CD14-positive monocyte (primary cell): ENCODE measurements around the gene NR6A1. TPM values are rescaled to one million over a fixed set of nuclear protein-coding genes. Genes with fewer than 3 reads are reported as not detected.
A peak's percentile ranks its signal among the peaks of the same experiment; 100 is the strongest.

Experiments used
- DNase-seq, 3 donors: peaks; one replicate each; pipeline ENCODE4 v3.0.0-alpha.2; 2011 to 2022
- H2AFZ ChIP-seq: 2 replicates; pipeline ENCODE4 v1.6.0; 2012; ENCODE audit warnings: mild to moderate bottlenecking, low read depth, low read length, inconsistent platforms; ENCODE audit not compliant: insufficient read depth, poor library complexity, severe bottlenecking
- H3K27ac ChIP-seq, 2 donors: 1 replicate in 1 of 2; 2 replicates in 1 of 2; pipeline ENCODE4 v1.5.1; 2012 to 2013; ENCODE audit warnings: low read length in 2 of 2, control low read depth in 1 of 2, inconsistent platforms in 1 of 2, low read depth in 1 of 2, mild to moderate bottlenecking in 1 of 2
- H3K27me3 ChIP-seq, 2 donors: one replicate each; pipeline versions ENCODE4 v1.6.0 to v1.6.1; 2011 to 2013; ENCODE audit warnings: low read length in 2 of 2; ENCODE audit not compliant: control insufficient read depth in 2 of 2, insufficient read depth in 2 of 2
- H3K36me3 ChIP-seq, 2 donors: replicated peaks in 1 of 2; 1 replicate in 1 of 2; 2 replicates in 1 of 2; pipeline versions ENCODE4 v1.5.1 to v1.6.1; 2012 to 2013; ENCODE audit warnings: low read length in 2 of 2, control low read depth in 1 of 2, inconsistent platforms in 1 of 2, mild to moderate bottlenecking in 1 of 2; ENCODE audit not compliant: insufficient read depth in 2 of 2, control insufficient read depth in 1 of 2
- H3K4me1 ChIP-seq, 2 donors: 1 replicate in 1 of 2; 2 replicates in 1 of 2; pipeline versions ENCODE4 v1.5.1 to v1.6.1; 2012 to 2013; ENCODE audit warnings: low read length in 2 of 2, control low read depth in 1 of 2, inconsistent platforms in 1 of 2, mild to moderate bottlenecking in 1 of 2, moderate library complexity in 1 of 2; ENCODE audit not compliant: insufficient read depth in 2 of 2, control insufficient read depth in 1 of 2
- H3K4me2 ChIP-seq: replicated peaks from 2 replicates; pipeline ENCODE3; 2012; ENCODE audit warnings: low read length, moderate library complexity, mild to moderate bottlenecking; ENCODE audit not compliant: poor library complexity, severe bottlenecking; ENCODE audit errors: extremely low read depth
- H3K4me3 ChIP-seq, 3 experiments: fragments of 200-600 bp in 1 of 3; sonication (generic) in 1 of 3; replicated peaks in 1 of 3; 1 replicate in 2 of 3; 2 replicates in 1 of 3; pipeline ENCODE4 v1.5.1; 2011 to 2013; ENCODE audit warnings: low read length in 3 of 3, mild to moderate bottlenecking in 3 of 3, control low read depth in 2 of 3, low read depth in 2 of 3, inconsistent platforms in 1 of 3, moderate library complexity in 1 of 3
- H3K79me2 ChIP-seq: 2 replicates; pipeline ENCODE4 v1.6.0; 2012; ENCODE audit warnings: mild to moderate bottlenecking, control low read depth, inconsistent platforms, low read length, moderate library complexity; ENCODE audit not compliant: insufficient read depth
- H3K9ac ChIP-seq: 2 replicates; pipeline ENCODE4 v1.6.0; 2017; ENCODE audit warnings: low read length, mild to moderate bottlenecking; ENCODE audit not compliant: insufficient read depth, poor library complexity, severe bottlenecking
- H3K9me3 ChIP-seq, 2 donors: replicated peaks in 1 of 2; 1 replicate in 1 of 2; 2 replicates in 1 of 2; pipeline versions ENCODE4 v1.5.1 to v1.6.1; 2012 to 2013; ENCODE audit warnings: low read length in 2 of 2, control low read depth in 1 of 2; ENCODE audit not compliant: control insufficient read depth in 1 of 2, insufficient read depth in 1 of 2
- H4K20me1 ChIP-seq: 2 replicates; pipeline ENCODE4 v1.6.0; 2012; ENCODE audit warnings: mild to moderate bottlenecking, low read length, control low read depth, moderate library complexity; ENCODE audit not compliant: insufficient read depth
- H3K27ac Mint-ChIP-seq, 7 donors: one replicate each; pipeline ENCODE4 v1.8.0; 2020; ENCODE audit warnings: mild to moderate bottlenecking in 7 of 7, mixed read lengths in 7 of 7, moderate library complexity in 6 of 7, inconsistent platforms in 2 of 7
- H3K27me3 Mint-ChIP-seq, 3 donors: one replicate each; pipeline ENCODE4 v1.8.0; 2021 to 2022; ENCODE audit warnings: low read depth in 3 of 3, mild to moderate bottlenecking in 3 of 3, mixed read lengths in 3 of 3, moderate library complexity in 3 of 3, inconsistent platforms in 1 of 3
- H3K36me3 Mint-ChIP-seq, 2 donors: one replicate each; pipeline ENCODE4 v1.8.0; 2020; ENCODE audit warnings: mixed read lengths in 2 of 2, inconsistent platforms in 1 of 2, mild to moderate bottlenecking in 1 of 2
- H3K4me1 Mint-ChIP-seq: one replicate; pipeline ENCODE4 v1.8.0; 2020; ENCODE audit warnings: mild to moderate bottlenecking, mixed read lengths
- H3K4me3 Mint-ChIP-seq, 2 donors: one replicate each; pipeline ENCODE4 v1.8.0; 2020; ENCODE audit warnings: mild to moderate bottlenecking in 2 of 2, mixed read lengths in 2 of 2, moderate library complexity in 1 of 2
- H3K9me3 Mint-ChIP-seq, 7 donors: one replicate each; pipeline ENCODE4 v1.8.0; 2020 to 2022; ENCODE audit warnings: mixed read lengths in 7 of 7, mild to moderate bottlenecking in 6 of 7, moderate library complexity in 6 of 7, inconsistent platforms in 2 of 7
- WGBS: methylation state at CpG from one replicate; pipeline ENCODE4 v1.1.5; 2013; ENCODE audit warnings: missing lambda C conversion rate; ENCODE audit not compliant: insufficient coverage; 5-methylcytosine and 5-hydroxymethylcytosine counted together
- intact Hi-C, 2 donors: fragments of 100-400 bp; cut with micrococcal nuclease; formaldehyde crosslinking; loops; one replicate each; pipeline versions ENCODE4 v1.15.0 to v1.15.1; 2023
- polyA plus RNA-seq, 3 donors: library from polyadenylated mRNA; depleted of rRNA in 1 of 3; unstranded in 2 of 3; stranded (reverse) in 1 of 3; fragments of 300-500 nt in 2 of 3; fragments of >200 nt in 1 of 3; fragmentation: Illumina TruSeq in 2 of 3; gene quantifications; 1 replicate in 2 of 3; 2 replicates in 1 of 3; pipeline ENCODE4 v1.2.3, GENCODE V29; 2012 to 2021
- TF ChIP-seq, protein P1 (sequence below): fragments of 200-600 bp; IDR thresholded peaks from one replicate; pipeline ENCODE4 v1.8.0; 2022; ENCODE audit warnings: antibody characterized with exemption, mild to moderate bottlenecking

NR6A1 gene
- polyA plus RNA-seq, 3 donors = 0.15 to 2.9 (median 0.28) TPM

DNA sequence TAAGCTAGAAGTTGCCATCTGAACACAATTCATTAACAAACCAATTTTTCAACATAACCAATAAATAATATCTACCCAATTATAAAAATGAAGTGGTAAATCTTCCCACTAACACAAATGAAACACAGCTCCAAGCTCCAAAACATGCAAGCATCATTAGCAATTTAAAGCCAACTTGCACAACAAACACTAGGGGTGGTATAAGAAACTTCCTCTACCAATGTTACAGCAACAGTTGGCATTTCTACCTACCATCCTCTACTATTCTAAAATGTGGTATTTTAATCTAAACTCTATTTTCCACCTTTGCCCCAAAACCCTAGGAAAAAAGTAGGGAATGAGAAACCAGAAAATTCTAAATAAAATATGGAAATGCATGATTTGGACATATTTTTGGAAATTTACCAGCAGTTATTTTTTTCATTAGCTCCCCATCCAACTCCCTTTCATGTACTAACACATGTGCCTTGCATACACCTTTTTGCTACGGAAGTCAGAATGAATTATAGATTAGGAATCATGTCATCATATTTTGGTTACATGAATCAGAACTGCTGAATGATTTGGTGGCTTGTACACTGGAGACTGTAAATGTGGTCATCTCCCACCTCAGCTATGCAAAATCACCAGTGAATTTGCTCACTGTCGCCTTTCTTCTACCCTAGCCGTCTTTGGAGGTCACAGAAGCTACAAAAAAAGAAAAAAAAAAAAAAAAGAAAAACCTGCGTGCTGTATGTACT is 4.1 kb downstream of the NR6A1 start:
- Mint-ChIP-seq H3K4me1 (peaks cover 60% of the 10 kb centered on the region), H3K36me3 (peaks cover 0 to 7% of the 10 kb centered on the region in 2 donors), H3K27ac (no peak overlapping the region), H3K9me3 (peaks cover 0 to 3% (median 0%) of the 10 kb centered on the region in 7 donors), H3K27me3 (peaks cover 12 to 21% (median 16%) of the 10 kb centered on the region in 3 donors), H3K4me3 (no peak overlapping the region)
- TF ChIP-seq, protein P1, sequence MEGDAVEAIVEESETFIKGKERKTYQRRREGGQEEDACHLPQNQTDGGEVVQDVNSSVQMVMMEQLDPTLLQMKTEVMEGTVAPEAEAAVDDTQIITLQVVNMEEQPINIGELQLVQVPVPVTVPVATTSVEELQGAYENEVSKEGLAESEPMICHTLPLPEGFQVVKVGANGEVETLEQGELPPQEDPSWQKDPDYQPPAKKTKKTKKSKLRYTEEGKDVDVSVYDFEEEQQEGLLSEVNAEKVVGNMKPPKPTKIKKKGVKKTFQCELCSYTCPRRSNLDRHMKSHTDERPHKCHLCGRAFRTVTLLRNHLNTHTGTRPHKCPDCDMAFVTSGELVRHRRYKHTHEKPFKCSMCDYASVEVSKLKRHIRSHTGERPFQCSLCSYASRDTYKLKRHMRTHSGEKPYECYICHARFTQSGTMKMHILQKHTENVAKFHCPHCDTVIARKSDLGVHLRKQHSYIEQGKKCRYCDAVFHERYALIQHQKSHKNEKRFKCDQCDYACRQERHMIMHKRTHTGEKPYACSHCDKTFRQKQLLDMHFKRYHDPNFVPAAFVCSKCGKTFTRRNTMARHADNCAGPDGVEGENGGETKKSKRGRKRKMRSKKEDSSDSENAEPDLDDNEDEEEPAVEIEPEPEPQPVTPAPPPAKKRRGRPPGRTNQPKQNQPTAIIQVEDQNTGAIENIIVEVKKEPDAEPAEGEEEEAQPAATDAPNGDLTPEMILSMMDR = peak; percentile 52
- Histone ChIP-seq H3K27me3 (peaks cover 0 to 16% of the 10 kb centered on the region in 2 donors), H2AFZ (no peak overlapping the region), H3K9ac (no peak overlapping the region), H3K9me3 (no peaks in the 10 kb centered on the region), H3K4me1 (peaks cover 30 to 50% of the 10 kb centered on the region in 2 donors), H3K4me2 (no peak overlapping the region), H4K20me1 (peaks cover 13% of the 10 kb centered on the region), H3K27ac (no peak overlapping the region), H3K36me3 (no peaks in the 10 kb centered on the region), H3K79me2 (peaks cover 43% of the 10 kb centered on the region), H3K4me3 (no peak overlapping the region)
- peak in 1 of 3 donors; percentile 18 for DNase-seq
- intact Hi-C loops = no loop called here
- no CpG with 5 or more reads among the region's 4 CpGs for WGBS

DNA sequence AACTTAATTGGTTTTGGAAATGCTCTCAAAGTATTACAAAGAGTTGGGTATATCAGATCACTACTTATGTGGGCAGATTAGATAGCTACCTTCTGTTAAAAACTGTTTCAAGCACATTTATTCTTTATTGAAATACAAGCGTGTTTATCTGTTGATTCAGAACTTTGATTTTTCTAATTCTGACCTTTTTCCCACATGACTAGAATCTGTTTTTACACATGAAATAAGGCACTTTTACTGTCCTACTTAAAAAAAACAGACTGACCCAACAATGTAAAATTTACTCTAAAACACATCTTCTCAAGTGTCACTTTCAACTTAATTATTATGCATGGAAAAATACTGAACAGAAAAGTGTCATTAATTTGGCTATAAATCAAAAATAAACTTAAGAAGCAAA is 4.8 kb downstream of the NR6A1 start:
- peaks cover 0 to 16% of the 10 kb centered on the region in 2 donors for H3K27me3 ChIP-seq
- peaks cover 0 to 3% (median 0%) of the 10 kb centered on the region in 7 donors for H3K9me3 Mint-ChIP-seq
- H3K27ac ChIP-seq = no peak overlapping the region
- no peak overlapping the region for H3K4me2 ChIP-seq
- H3K4me1 Mint-ChIP-seq = peaks cover 58% of the 10 kb centered on the region
- H3K4me3 ChIP-seq = no peak overlapping the region
- no peaks in the 10 kb centered on the region for H3K9me3 ChIP-seq
- intact Hi-C loops = no loop called here
- no peak overlapping the region for H3K4me3 Mint-ChIP-seq
- no peak for DNase-seq
- H3K27ac Mint-ChIP-seq = no peak overlapping the region
- TF ChIP-seq, protein P1 = no peak
- H3K27me3 Mint-ChIP-seq = peaks cover 12 to 20% (median 16%) of the 10 kb centered on the region in 3 donors
- H3K79me2 ChIP-seq = peaks cover 49% of the 10 kb centered on the region
- peaks cover 13% of the 10 kb centered on the region for H4K20me1 ChIP-seq
- H2AFZ ChIP-seq = no peak overlapping the region
- H3K36me3 Mint-ChIP-seq = peaks cover 0 to 7% of the 10 kb centered on the region in 2 donors
- H3K4me1 ChIP-seq = peaks cover 26 to 51% of the 10 kb centered on the region in 2 donors
- no peaks in the 10 kb centered on the region for H3K36me3 ChIP-seq
- no CpG with 5 or more reads among the region's 1 CpG for WGBS
- no peak overlapping the region for H3K9ac ChIP-seq
